ENCODE results near the gene WNK3.
"Not testable (repeated sequence)": the region's sequence is repeated elsewhere in the genome, so short reads cannot be mapped to it uniquely, and the experiment has no call there.

The WNK3 gene

GRCh38 chrX:54357414-54358377, at the start of gene WNK3:
Gene WNK3 (minus strand): TSS chrX:54358046.
- peak; percentile 78 for DNase-seq (ENCODE audit: extremely low spot score)
- ChIA-PET CTCF (no interaction called here), POLR2A (interaction anchor here (1.1 to 1.8 kb wide), 2 partner anchors 19 to 83 kb away, joined by 4 to 7 read pairs; partner anchors contain the start of gene TSR2)
- TF ChIP-seq TARDBP (IDR thresholded peaks at IDR 0.05): no peak

GRCh38 chrX:54407266-54407665, 49.4 kb upstream of the WNK3 start:
- no peak for TF ChIP-seq CTBP1 (IDR thresholded peaks at IDR 0.05; ENCODE audit: borderline replicate concordance)
- TF ChIP-seq ZNF384 (IDR thresholded peaks at IDR 0.05): no peak
- no peak for TF ChIP-seq HDGF (IDR thresholded peaks at IDR 0.05; ENCODE audit: borderline replicate concordance)
- no peak for DNase-seq (ENCODE audit: extremely low spot score)
- POLR2A ChIA-PET: no interaction called here
- CTCF ChIA-PET: no interaction called here

- TF ChIP-seq SP1 (IDR thresholded peaks at IDR 0.05) (no peak), ARNT (IDR thresholded peaks at IDR 0.05) (no peak), NFRKB (IDR thresholded peaks at IDR 0.05) (no peak), CTBP1 (IDR thresholded peaks at IDR 0.05; ENCODE audit: borderline replicate concordance) (no peak), LEF1 (IDR thresholded peaks at IDR 0.05; ENCODE audit: borderline replicate concordance) (no peak), ELF4 (IDR thresholded peaks at IDR 0.05) (no peak), FOXK2 (IDR thresholded peaks at IDR 0.05) (no peak), TARDBP (IDR thresholded peaks at IDR 0.05) (no peak), FOXM1 (IDR thresholded peaks at IDR 0.05; ENCODE audit: borderline replicate concordance) (no peak), BHLHE40 (IDR thresholded peaks at IDR 0.05; ENCODE audit: borderline replicate concordance) (no peak), L3MBTL2 (conservative IDR thresholded peaks at IDR 0.05) (no peak), SUZ12 (IDR thresholded peaks at IDR 0.05) (no peak), PKNOX1 (IDR thresholded peaks at IDR 0.05) (no peak), ZNF384 (IDR thresholded peaks at IDR 0.05) (no peak), HDGF (IDR thresholded peaks at IDR 0.05; ENCODE audit: borderline replicate concordance) (no peak), FOXA1 (IDR thresholded peaks at IDR 0.05) (no peak)
- POLR2A ChIA-PET: no interaction called here
- CTCF ChIA-PET: interaction anchor here (0.7 kb wide), 1 partner anchor 355 kb away, joined by 3 read pairs; no protein-coding TSS in a partner anchor
- no peak for DNase-seq (ENCODE audit: extremely low spot score)
Measured at GRCh38 chrX:54397113-54397512, 39.3 kb upstream of the WNK3 start.

- POLR2A ChIA-PET: no interaction called here
- CTCF ChIA-PET: no interaction called here
- TF ChIP-seq L3MBTL2 (conservative IDR thresholded peaks at IDR 0.05) (no peak), TARDBP (IDR thresholded peaks at IDR 0.05) (no peak), LEF1 (IDR thresholded peaks at IDR 0.05; ENCODE audit: borderline replicate concordance) (no peak), FOXK2 (IDR thresholded peaks at IDR 0.05) (no peak), NFRKB (IDR thresholded peaks at IDR 0.05) (no peak), SP1 (IDR thresholded peaks at IDR 0.05) (no peak), ELF4 (IDR thresholded peaks at IDR 0.05) (no peak), CTBP1 (IDR thresholded peaks at IDR 0.05; ENCODE audit: borderline replicate concordance) (no peak), ZNF384 (IDR thresholded peaks at IDR 0.05) (no peak), HDGF (IDR thresholded peaks at IDR 0.05; ENCODE audit: borderline replicate concordance) (no peak), FOXA1 (IDR thresholded peaks at IDR 0.05) (no peak), PKNOX1 (IDR thresholded peaks at IDR 0.05) (no peak), SUZ12 (IDR thresholded peaks at IDR 0.05) (no peak), ARNT (IDR thresholded peaks at IDR 0.05) (no peak), BHLHE40 (IDR thresholded peaks at IDR 0.05; ENCODE audit: borderline replicate concordance) (no peak), FOXM1 (IDR thresholded peaks at IDR 0.05; ENCODE audit: borderline replicate concordance) (no peak)
- DNase-seq (ENCODE audit: extremely low spot score): no peak
Measured at GRCh38 chrX:54386314-54386713, 28.5 kb upstream of the WNK3 start.

- CTCF ChIA-PET: interaction anchor here (0.6 kb wide), 1 partner anchor 81 kb away, joined by 3 read pairs; no protein-coding TSS in a partner anchor
- DNase-seq (ENCODE audit: extremely low spot score); POLR2A ChIA-PET: not testable (repeated sequence)
Measured at GRCh38 chrX:54384661-54385060, 26.8 kb upstream of the WNK3 start.

- CTCF ChIA-PET: interaction anchor here (0.6 kb wide), 1 partner anchor 262 kb away, joined by 4 read pairs; no protein-coding TSS in a partner anchor
- no peak for DNase-seq (ENCODE audit: extremely low spot score)
- POLR2A ChIA-PET: no interaction called here
- no peak for TF ChIP-seq BHLHE40 (IDR thresholded peaks at IDR 0.05; ENCODE audit: borderline replicate concordance)
- TF ChIP-seq LEF1 (IDR thresholded peaks at IDR 0.05; ENCODE audit: borderline replicate concordance): no peak
- no peak for TF ChIP-seq FOXM1 (IDR thresholded peaks at IDR 0.05; ENCODE audit: borderline replicate concordance)
- TF ChIP-seq FOXK2 (IDR thresholded peaks at IDR 0.05): no peak
- TF ChIP-seq HDGF (IDR thresholded peaks at IDR 0.05; ENCODE audit: borderline replicate concordance): no peak
- no peak for TF ChIP-seq NFRKB (IDR thresholded peaks at IDR 0.05)
Measured at GRCh38 chrX:54359408-54359807, 1.6 kb upstream of the WNK3 start.
